Measurements from ENCODE around the gene ZNF775.

The ZNF775 gene

DNA sequence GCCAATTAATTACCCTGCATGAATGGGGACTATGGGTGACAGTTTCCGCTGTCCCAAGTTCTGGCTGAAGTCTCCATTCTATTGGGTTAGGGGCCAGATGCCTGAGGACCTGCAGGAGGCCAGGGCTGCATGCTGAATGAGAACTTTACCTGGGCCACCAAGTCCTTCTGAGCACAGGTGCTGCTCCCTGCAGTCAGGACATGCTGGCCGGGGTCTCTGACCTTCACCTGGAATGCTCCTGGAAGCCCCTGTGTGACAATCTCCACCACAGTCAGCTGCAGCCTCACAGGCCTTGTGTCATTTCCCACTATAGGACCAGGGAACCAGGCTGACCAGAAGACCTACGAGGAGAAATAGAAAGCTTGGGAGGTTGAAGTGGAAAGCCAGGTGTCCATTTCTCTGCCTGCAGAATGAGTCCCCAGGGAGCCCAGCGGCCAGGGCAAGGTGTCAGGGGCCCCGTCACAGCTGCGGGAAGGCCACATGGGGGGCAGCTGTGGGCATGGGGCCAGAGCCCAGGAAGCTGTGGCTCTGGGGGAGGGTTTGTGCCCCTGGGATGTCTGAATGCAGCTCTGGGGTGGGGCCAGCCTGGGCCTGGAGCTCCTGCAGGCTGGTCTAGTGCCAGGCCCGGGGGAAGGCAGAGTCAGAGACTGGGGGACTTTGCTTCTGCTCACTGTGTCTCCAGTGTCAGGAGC, 65.7 kb downstream of the ZNF775 start:
- no peak for DNase-seq

GRCh38 chr7:150446288-150446938, 67.3 kb downstream of the ZNF775 start:
- no peak for DNase-seq

Data from amniotic stem cell (primary cell).